Thyroid gland (tissue), 4 donors: ENCODE measurements around the gene CEP120. TPM values are rescaled to one million over a fixed set of nuclear protein-coding genes. Genes with fewer than 3 reads are reported as not detected.
"Not testable (repeated sequence)": the region's sequence is repeated elsewhere in the genome, so short reads cannot be mapped to it uniquely, and the experiment has no call there.

Experiments
- DNase-seq, 2 donors: peaks; one replicate each; pipeline ENCODE4 v3.0.0-alpha.2; 2019
- H3K27ac ChIP-seq, 3 donors: fragments of 200-600 bp; sonication (generic); 1 replicate in 2 of 3; 2 replicates in 1 of 3; pipeline ENCODE4 v1.5.1; 2016 to 2019; ENCODE audit warnings: mild to moderate bottlenecking in 1 of 3, moderate library complexity in 1 of 3
- H3K27me3 ChIP-seq: fragments of 200-600 bp; sonication (generic); one replicate; pipeline ENCODE4 v1.5.1; 2019
- H3K36me3 ChIP-seq, 2 donors: fragments of 200-600 bp; sonication (generic); one replicate each; pipeline ENCODE4 v1.5.1; 2016 to 2019
- H3K4me1 ChIP-seq, 2 donors: fragments of 200-600 bp; sonication (generic); one replicate each; pipeline ENCODE4 v1.5.1; 2017 to 2019
- H3K4me3 ChIP-seq, 3 donors: fragments of 200-600 bp; sonication (generic); replicated peaks in 1 of 3; 1 replicate in 2 of 3; 2 replicates in 1 of 3; pipeline ENCODE4 v1.5.1; 2016; ENCODE audit warnings: mild to moderate bottlenecking in 1 of 3
- H3K9me3 ChIP-seq: fragments of 200-600 bp; sonication (generic); one replicate; pipeline ENCODE4 v1.5.1; 2017
- POLR2A ChIP-seq, 2 donors: fragments of 450-650 bp; IDR thresholded peaks; one replicate each; pipeline ENCODE4 v1.6.1; 2017; ENCODE audit warnings: antibody characterized with exemption in 2 of 2, mild to moderate bottlenecking in 2 of 2, moderate library complexity in 1 of 2
- WGBS, 2 donors: methylation state at CpG; one replicate each; pipeline ENCODE4 v1.1.5; 2017; 5-methylcytosine and 5-hydroxymethylcytosine counted together
- intact Hi-C: fragments of 100-400 bp; cut with DNase I; formaldehyde crosslinking; loops from one replicate; pipeline ENCODE4 v1.15.1; 2023
- total RNA-seq, 4 donors: library from RNA; depleted of rRNA; stranded (reverse); fragments of >200 nt; gene quantifications; one replicate each; pipeline ENCODE4 v1.2.3, GENCODE V29; 2016
- TF ChIP-seq, protein P1 (sequence below), 6 experiments: fragments of 200-600 bp in 3 of 6; fragments of 450-650 bp in 3 of 6; sonication (generic) in 3 of 6; IDR thresholded peaks; one replicate each; pipeline ENCODE4 v1.5.1; 2016 to 2019; ENCODE audit warnings: antibody characterized with exemption in 6 of 6, mild to moderate bottlenecking in 2 of 6, inconsistent platforms in 1 of 6, moderate library complexity in 1 of 6

The CEP120 gene
- total RNA-seq, 4 donors from 2014 or later = 21.7 to 32.0 (median 23.6) TPM

GRCh38 chr5:123401320-123401719, 21.9 kb downstream of the CEP120 start:
- Histone ChIP-seq H3K4me1 (no peaks in the 10 kb centered on the region), H3K9me3 (no peaks in the 10 kb centered on the region), H3K27me3 (no peaks in the 10 kb centered on the region), H3K4me3 (no peak overlapping the region), H3K27ac (no peak overlapping the region), H3K36me3 (peaks cover 0 to 17% of the 10 kb centered on the region in 2 donors)
- intact Hi-C loops = no loop called here
- DNase-seq = no peak
- TF ChIP-seq POLR2A (IDR thresholded peaks at IDR 0.05) = no peak
- TF ChIP-seq, protein P1, sequence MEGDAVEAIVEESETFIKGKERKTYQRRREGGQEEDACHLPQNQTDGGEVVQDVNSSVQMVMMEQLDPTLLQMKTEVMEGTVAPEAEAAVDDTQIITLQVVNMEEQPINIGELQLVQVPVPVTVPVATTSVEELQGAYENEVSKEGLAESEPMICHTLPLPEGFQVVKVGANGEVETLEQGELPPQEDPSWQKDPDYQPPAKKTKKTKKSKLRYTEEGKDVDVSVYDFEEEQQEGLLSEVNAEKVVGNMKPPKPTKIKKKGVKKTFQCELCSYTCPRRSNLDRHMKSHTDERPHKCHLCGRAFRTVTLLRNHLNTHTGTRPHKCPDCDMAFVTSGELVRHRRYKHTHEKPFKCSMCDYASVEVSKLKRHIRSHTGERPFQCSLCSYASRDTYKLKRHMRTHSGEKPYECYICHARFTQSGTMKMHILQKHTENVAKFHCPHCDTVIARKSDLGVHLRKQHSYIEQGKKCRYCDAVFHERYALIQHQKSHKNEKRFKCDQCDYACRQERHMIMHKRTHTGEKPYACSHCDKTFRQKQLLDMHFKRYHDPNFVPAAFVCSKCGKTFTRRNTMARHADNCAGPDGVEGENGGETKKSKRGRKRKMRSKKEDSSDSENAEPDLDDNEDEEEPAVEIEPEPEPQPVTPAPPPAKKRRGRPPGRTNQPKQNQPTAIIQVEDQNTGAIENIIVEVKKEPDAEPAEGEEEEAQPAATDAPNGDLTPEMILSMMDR (IDR thresholded peaks at IDR 0.05) = no peak
- WGBS, 2 donors = 95 to 96% methylated on average over 15 of the region's 15 CpGs

DNA sequence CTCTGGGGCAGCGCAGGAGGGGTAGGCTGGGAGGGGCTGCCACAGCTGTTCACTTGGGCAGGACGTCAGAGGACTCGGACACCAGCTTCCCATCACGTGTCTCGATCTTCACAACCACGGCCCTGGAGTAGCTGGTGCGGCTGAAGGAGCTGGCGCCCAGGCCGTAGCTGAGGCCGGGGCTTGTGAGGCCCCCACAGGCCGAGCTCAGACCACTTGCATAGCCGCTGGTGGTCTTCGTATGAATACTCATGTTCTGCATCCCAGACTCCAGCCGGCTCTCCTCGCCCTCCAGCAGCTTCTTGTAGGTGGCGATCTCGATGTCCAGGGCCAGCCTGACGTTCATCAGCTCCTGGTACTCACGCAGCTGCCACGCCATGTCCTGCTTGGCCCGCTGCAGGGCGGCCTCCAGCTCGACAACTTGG, 22.3 kb downstream of the CEP120 start:
- WGBS, 2 donors = 92 to 94% methylated on average over 20 to 22 of the region's 23 CpGs
- peaks cover 4 to 17% of the 10 kb centered on the region in 2 donors for H3K36me3 ChIP-seq

DNA sequence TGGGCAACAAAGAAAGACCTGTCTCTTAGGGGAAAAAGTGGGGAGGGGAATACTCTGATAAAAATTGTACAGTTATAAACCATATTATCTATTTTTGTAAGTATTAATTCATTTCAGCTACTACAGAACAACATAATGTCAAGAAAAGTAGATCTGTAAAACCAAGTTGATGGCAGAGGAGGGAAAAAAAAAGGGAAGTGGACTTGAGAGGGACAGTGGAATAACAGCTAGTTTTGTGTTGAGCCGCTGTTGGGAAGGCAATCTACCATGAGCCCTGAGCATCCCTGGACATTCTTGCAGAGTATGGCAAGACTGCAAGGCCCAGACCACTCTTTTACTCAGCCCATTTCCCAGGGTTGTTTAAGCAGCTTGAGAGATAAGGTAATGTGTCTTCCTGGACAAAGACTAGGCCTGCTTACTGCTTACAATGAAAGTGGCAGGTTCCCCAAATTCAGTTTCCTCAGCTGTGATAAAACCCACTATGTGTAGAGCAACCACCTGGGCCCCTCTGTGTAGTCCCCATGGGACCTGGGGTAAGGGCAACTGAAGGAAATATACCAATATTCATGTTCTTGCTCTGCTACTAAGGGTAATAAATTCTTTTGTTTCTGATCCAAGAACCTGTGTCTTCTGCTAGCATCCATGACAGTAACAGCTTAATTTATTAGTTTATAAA, 25.0 kb downstream of the CEP120 start:
- intact Hi-C loops = no loop called here
- TF ChIP-seq, protein P1 (IDR thresholded peaks at IDR 0.05) = no peak
- no peak for TF ChIP-seq POLR2A (IDR thresholded peaks at IDR 0.05)

More for the DNA sequence above, 22.3 kb downstream of the CEP120 start:
- DNase-seq, H3K27ac ChIP-seq, intact Hi-C loops, H3K4me3 ChIP-seq, H3K27me3 ChIP-seq, H3K9me3 ChIP-seq, H3K4me1 ChIP-seq: not testable (repeated sequence)

DNA sequence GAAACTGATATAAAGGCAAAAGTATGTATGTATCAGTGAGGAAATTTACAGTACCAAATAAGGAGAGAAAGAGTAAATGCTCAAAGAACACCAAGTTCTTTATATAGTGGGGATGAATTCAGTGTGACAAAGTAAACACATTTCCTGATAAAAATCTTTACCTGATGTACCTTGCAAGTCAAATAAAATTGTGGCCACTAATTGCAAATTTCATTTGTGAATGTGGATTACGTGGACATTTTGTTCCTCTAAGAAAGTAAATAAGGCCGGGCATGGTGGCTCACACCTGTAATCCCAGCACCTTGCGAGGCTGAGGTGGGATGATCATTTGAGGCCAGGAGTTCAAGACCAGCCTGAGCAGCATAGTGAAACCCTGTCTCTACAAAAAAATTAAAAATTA, 25.7 kb downstream of the CEP120 start:
- Histone ChIP-seq H3K36me3 (peaks cover 13 to 16% of the 10 kb centered on the region in 2 donors), H3K27ac (no peak overlapping the region)
- WGBS, 2 donors = 98% methylated on average over 3 of the region's 3 CpGs

More for the DNA sequence above, 25.0 kb downstream of the CEP120 start:
- H3K27me3 ChIP-seq = no peaks in the 10 kb centered on the region
- 95 to 96% methylated on average over 1 of the region's 1 CpG for WGBS, 2 donors
- H3K4me1 ChIP-seq = no peaks in the 10 kb centered on the region
- H3K36me3 ChIP-seq = peaks cover 7 to 17% of the 10 kb centered on the region in 2 donors
- DNase-seq = no peak
- H3K4me3 ChIP-seq = no peak overlapping the region
- H3K27ac ChIP-seq = no peak overlapping the region
- no peaks in the 10 kb centered on the region for H3K9me3 ChIP-seq

GRCh38 chr5:123391009-123391408, 32.2 kb downstream of the CEP120 start:
- TF ChIP-seq, protein P1 (IDR thresholded peaks at IDR 0.05) = no peak
- TF ChIP-seq POLR2A (IDR thresholded peaks at IDR 0.05) = no peak
- Histone ChIP-seq H3K36me3 (peaks cover 15 to 20% of the 10 kb centered on the region in 2 donors), H3K9me3 (no peaks in the 10 kb centered on the region), H3K27me3 (no peaks in the 10 kb centered on the region), H3K4me1 (no peaks in the 10 kb centered on the region), H3K4me3 (no peak overlapping the region), H3K27ac (no peak overlapping the region)
- 92 to 100% methylated on average over 1 of the region's 1 CpG for WGBS, 2 donors
- intact Hi-C loops = no loop called here
- DNase-seq = no peak

More for the DNA sequence above, 25.7 kb downstream of the CEP120 start:
- no peak for TF ChIP-seq POLR2A (IDR thresholded peaks at IDR 0.05)
- TF ChIP-seq, protein P1 (IDR thresholded peaks at IDR 0.05) = no peak
- H3K27me3 ChIP-seq = no peaks in the 10 kb centered on the region
- H3K9me3 ChIP-seq = no peaks in the 10 kb centered on the region
- no peaks in the 10 kb centered on the region for H3K4me1 ChIP-seq
- intact Hi-C loops = no loop called here
- H3K4me3 ChIP-seq = no peak overlapping the region
- no peak for DNase-seq
